ENCODE results near the gene RAG1.

The RAG1 gene

DNA sequence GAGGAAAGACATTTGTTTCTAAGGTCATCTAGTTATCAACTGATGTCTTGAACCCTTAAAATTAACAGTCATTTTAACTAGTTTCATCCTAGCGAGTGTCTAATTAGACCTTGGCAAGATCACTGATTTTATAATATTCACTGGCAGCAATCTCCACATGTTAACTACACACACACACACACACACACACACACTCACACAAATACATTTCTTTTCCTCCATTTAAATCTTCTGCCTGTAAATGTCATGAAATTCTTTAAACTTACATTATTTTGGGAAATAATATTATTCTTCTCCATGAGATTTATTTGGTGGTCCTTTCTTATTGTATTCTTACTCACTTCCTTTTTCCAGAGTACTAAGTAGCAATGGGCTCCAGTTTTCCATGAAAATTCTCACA is 23.6 kb downstream of the RAG1 start:
- DNase-seq: no peak

DNA sequence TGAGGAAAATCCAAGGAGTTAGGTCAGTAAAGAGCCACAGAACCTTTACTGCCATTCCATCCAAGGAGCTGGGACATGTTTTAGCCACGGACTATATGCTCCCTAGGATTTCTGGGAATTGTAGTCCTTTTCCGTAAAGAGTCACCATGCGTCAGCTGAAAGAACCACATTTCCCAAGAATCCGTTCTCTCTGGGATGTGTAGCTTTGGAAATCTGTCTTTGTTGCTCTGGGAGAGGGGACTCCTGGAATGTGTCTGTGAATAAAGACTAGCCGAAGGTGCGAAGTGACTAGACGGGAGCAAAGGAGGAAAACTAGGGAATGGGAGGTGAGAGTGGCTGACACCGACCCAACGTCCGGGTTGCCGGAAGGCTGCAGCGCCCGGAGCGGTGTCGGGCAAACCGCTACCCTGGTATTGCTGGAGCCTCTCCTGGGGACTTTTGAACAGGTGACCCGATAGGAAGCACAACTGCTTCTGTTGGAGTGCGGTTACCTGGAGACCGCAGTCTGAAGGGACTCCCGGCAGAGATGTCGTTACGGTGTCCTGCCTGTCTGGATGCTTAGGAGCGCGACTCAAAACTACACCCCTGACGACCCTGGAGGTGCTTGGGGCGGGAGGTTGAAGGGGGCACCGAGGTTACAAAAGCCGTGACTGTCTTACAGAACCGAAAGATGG is 26.6 kb downstream of the RAG1 start, which contains the start of gene IFTAP:
Gene IFTAP (plus strand): TSS at position 187 of the 674 bp plus-strand sequence. CDS start 15,602 bp downstream, outside the sequence.
- DNase-seq: peak; percentile 76

DNA sequence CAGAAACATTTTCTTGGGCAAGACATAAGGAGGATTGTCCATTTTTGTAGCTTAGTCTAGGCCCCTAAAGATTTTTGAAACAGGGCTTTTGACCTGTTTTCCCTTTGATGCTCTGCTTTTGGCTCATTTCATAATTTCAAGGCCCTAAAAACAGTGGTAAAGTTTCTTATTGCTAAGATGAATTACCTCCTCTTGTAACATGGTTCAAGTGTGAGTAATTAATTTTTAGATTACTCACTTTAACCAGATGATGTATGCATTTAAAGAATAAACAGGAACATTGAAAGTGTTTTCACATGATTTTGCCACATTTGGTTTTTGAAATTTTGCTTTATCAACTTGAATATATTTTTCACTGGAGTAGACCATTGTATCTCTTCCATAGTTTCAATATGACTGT is 29.1 kb downstream of the RAG1 start:
- no peak for DNase-seq

GRCh38 chr11:36598051-36598450 is 30.2 kb downstream of the RAG1 start, which contains the start of gene RAG2:
Gene RAG2, minus strand, starts transcription at chr11:36598236. Its CDS starts 4,068 bp downstream, at chr11:36594168.
- DNase-seq: no peak

- no peak for DNase-seq
These were observed 32.4 kb downstream of the RAG1 start for GRCh38 chr11:36600180-36600579.

DNA sequence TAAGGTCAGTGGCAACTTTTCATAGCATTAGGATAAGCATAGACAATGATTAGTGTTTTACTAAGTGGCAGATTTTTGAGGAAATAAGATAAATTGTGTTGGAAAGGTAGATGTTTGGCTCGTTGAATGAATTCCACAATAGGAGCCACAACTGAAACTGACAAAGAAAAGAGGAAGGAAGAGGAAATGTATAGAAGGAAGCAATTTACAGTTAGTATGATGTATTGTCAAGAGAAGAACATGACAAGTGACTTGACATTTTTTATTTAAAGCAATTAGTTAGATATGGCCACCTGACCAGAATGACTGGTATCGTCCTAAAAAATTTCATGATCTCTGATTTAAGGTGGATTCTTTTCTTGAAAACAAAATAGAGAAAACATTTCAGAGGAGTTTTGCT is 33.3 kb downstream of the RAG1 start:
- DNase-seq: no peak

GRCh38 chr11:36602135-36602534 is 34.3 kb downstream of the RAG1 start:
- DNase-seq: no peak

DNA sequence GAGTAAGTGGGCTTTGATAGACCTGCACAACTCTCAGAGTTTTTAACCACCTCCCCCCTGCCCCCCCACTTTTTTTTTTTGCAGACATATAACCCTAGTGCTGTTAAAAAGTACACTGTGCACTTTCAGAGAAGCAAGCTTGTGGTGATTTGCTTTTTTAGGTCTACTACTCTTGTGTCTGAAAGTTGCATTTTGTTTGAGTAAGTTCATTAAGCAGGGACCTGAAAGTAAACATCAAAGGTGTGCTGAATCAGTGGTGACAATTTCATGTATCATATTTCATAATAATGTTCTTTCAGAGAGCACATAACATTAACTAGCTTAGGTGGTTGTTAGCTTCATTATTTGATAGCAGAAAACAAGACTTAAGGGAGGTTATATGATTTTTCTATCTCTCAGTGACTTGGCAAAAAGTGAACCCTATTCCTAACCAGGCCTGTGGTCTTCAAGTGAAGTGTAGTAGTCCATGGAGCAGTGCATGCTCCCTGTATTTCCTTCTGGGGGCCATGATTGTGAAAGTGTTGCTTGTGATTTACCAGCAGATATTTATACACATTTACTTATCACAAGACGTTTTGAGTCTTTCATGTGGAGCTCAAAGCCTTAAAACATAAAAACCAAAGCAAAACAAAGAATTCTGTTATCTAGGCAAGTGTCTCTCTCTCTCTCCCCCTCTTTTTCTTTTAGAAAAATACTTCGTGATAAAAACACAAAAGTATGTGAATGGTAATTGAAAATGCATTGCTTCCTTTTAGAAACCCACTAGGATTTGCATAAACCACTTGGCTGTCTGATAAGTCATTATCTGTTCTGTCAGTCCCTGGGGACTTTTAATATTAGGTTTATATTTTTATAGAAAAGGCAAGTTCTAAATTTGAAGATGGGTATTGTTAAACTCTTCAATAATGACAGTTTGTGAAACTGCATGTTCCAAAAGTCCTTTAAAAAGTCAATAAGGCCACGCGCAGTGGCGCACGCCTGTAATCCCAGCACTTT is 37.7 kb downstream of the RAG1 start:
- DNase-seq: no peak

DNA sequence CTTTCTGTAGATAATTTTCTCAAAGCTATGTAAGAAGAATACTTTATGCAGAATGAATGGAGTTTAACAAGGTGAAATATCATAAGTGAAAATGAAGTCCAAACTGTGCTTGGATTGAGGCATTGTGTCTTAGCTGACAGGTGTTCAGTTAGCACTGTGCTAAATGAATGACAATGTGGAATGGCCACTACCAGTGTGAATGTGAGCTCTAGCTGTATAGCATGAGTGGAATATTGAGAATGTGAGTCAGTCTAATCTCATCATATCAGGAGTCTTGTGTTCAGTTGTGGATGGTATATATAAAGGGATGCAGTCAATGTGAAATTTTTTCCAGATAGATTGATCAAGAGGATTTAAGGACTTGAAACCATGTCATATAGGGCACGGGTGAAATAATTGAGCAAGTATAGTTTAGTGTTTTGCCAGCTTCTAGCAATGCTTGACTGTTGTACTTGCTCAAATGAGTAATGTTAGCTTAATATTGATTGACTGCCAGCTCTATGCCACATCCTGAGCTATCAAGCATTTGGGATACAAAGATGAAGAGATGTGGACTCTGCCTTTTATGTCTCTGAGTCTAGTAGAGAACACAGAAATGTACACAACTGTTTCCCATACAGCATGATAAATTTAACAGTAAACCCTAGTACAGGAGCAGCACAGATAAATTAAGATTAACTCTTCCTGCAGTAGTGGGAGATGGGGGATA is 40.8 kb downstream of the RAG1 start:
- no peak for DNase-seq

DNA sequence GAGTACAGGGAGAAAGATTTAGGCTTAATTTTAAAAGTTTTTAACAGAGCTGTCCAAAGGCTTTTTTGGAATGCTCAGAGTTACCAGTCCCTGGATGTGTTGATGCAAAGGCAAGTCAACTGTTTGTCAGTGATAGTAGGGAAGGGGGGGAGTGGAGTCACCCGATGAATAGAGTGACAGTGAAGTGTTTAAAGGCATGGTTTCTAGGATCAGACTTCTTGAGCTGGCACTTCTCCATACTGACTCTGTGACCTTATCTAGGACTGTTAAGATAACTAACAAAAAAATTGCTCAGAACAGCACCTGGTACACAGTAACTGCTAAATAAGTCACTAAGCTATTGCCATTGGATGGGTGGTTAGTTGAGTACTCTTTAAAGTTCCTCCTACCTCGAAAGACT is 41.6 kb downstream of the RAG1 start:
- DNase-seq: no peak

DNA sequence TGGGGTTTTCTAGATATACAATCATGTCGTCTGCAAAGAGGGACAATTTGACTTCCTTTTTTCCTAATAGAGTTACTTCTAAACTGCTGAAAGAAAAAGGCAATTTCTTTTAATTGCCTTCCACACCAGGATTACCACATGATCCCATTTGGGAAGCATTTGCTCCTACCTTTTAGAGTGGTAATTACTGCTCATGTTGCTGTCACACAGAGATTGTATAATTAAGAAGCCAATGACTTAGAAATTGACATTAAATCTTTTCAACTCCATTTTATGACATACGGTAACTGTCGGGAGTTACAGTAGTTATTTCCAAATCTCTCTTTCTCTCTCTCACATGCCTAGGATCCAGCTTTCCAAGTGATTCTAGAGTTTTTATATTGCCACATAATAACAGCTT is 48.0 kb downstream of the RAG1 start:
- DNase-seq: no peak

DNA sequence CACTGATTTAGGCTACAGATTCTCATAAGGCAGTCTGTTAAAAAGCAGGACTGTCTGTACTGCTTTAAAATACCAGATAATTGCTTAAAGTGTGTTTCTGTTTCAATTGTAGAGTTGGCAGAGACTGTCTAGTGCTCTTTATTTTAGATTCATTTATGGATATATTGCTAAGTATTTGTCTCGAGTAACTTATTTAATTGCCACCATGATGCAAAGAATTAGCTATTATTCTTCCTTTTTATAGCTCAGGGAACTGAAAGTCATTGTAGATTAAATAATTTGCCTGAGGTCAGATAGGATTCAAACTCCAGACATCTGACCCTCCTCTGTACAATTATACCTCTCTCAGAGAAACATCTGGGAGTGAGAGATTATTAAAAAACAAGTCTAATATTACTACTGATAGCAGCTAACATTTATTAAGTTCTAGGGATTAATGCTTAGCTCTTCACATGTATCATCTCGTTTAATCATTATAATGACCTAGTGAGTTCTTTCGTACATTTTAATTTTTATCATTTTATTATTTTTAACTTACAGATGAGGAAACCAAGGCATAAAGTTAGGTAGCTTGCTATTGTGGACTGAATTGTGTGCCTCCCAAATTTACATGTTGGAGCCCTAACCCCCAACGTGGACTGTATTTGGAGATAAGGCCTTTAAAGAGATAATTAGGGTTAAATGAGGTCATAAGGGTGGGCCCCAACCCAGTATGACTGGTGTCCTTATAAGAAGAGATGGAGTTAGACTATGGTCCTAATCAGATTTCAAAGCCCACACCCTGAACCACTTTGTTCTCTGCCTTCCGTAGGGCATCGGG is 49.9 kb downstream of the RAG1 start:
- no peak for DNase-seq

- no peak for DNase-seq
These were observed 50.7 kb downstream of the RAG1 start for GRCh38 chr11:36618363-36619047.

GRCh38 chr11:36619502-36619901 is 51.7 kb downstream of the RAG1 start:
- no peak for DNase-seq

GRCh38 chr11:36620246-36620645 is 52.4 kb downstream of the RAG1 start:
- DNase-seq: no peak

DNA sequence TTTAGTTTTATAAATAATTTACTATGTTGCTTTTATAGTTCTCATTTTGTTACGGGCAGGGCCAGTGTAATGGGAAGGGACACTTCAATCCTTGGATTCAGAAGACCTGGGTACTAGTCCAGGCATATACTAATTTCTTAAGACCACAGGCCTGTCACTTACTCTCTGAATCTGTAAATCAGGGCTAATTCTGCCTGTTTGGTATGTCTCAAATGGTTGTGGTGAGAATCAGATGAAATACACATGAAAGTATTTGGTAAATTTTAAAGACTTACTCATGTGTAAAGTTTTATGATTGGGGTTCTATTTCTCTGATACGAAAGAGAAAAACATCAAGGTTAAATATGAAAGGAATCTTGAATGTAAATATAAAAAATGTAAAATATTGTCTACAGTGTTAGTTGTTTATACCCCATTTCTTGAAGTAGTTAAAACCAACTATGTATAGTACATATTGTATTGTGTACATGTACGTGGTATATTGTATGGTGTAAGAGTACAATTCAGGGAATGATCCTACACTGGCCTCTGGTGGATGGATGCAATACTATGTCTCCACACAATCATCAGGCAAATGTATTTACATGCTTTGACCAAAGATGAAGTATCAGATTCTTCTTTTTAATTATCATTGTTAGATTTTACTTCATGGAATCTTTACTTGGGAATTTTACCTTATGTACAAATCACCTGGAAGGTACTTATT is 54.8 kb downstream of the RAG1 start:
- no peak for DNase-seq

GRCh38 chr11:36623494-36623893 is 55.7 kb downstream of the RAG1 start:
- no peak for DNase-seq

DNA sequence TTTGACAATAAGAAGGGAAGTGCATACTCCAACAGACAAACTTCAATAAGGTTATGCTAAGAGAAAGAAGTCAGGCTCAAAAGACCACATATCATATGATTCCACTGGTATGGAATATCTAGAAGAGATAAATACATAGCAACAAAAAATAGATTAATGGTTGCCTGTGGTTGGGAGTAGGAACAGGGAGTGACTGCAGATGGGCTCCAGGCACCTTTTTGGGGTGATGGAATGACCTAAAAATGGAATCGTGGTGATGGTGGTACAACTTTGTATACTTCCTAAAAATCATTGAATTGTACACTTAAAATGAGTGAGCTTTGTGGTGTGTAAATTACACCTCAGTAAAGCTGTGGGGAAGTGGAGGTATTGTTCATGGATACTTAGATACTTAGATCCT is 59.2 kb downstream of the RAG1 start:
- no peak for DNase-seq

DNA sequence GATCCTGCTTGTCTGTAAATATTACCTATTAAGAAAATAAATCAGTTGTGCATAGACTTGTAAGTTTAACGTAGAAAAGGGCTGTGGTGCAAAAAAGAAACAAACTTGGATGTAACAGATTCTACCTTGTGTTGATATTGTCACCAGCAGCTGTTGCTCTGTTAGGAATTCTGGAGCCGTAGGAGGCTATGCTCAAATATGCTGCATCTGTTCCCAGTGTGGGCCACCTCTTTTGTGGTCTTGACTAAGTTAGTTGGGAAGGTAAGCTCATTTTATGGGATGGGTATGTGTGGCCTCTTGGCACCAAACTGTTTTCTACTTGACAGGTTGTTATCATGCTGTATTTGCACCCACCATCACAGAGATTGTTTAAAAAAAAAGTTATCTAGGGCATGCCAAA is 59.7 kb downstream of the RAG1 start:
- DNase-seq: no peak

DNA sequence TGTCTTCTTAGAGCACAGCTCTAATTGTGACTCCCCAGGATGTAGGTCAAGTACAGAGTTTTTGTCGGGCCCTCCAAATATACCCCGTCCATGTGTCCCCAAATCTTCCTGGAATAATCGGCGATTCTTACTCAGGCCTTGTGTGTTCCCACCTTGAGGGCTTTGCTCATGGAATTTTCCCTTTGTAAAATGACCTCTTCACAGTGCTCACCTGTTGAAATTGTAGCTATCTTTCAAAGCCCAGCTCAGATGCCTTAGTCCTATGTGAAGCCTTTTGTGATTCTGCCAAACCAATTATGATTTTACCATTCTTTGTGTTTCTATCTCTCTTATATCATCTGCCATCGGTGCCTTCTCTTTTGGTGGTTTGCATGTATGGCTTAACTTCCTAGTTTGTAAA is 60.3 kb downstream of the RAG1 start:
- DNase-seq: no peak

GRCh38 chr11:36628765-36629244 is 61.0 kb downstream of the RAG1 start:
- DNase-seq: no peak

All from right forelimb (tissue), 1 donor.